Small intestine (tissue), 7 donors: ENCODE results near the gene PPP6R2. TPM values are rescaled to one million over a fixed set of nuclear protein-coding genes. Genes with fewer than 3 reads are reported as not detected.

Experiments used
- DNase-seq, 2 donors: peaks; one replicate each; pipeline versions ENCODE4 v3.0.0 to v3.0.0-alpha.2; 2013
- FAIRE-seq: peaks from 2 replicates; lab custom pipeline; 2012; peaks lifted over from hg19 to GRCh38; lab: Jason Lieb, UNC
- H3K27ac ChIP-seq, 3 donors: one replicate each; pipeline ENCODE4 v1.5.1; 2013; ENCODE audit warnings: low read length in 2 of 3, mild to moderate bottlenecking in 2 of 3, control low read depth in 1 of 3, inconsistent platforms in 1 of 3, low read depth in 1 of 3, moderate library complexity in 1 of 3
- H3K27me3 ChIP-seq, 3 donors: one replicate each; pipeline ENCODE4 v1.6.1; 2013; ENCODE audit warnings: low read length in 3 of 3, inconsistent platforms in 1 of 3; ENCODE audit not compliant: control insufficient read depth in 3 of 3, insufficient read depth in 3 of 3
- H3K36me3 ChIP-seq, 3 donors: one replicate each; pipeline ENCODE4 v1.6.1; 2013; ENCODE audit warnings: low read length in 3 of 3, inconsistent platforms in 1 of 3, low read depth in 1 of 3, mild to moderate bottlenecking in 1 of 3, moderate library complexity in 1 of 3; ENCODE audit not compliant: control insufficient read depth in 3 of 3, insufficient read depth in 2 of 3
- H3K4me1 ChIP-seq, 3 donors: one replicate each; pipeline ENCODE4 v1.6.1; 2013; ENCODE audit warnings: low read length in 2 of 3, inconsistent platforms in 1 of 3, low read depth in 1 of 3, mild to moderate bottlenecking in 1 of 3, moderate library complexity in 1 of 3; ENCODE audit not compliant: control insufficient read depth in 3 of 3, insufficient read depth in 2 of 3
- H3K4me3 ChIP-seq, 3 donors: one replicate each; pipeline ENCODE4 v1.5.1; 2013; ENCODE audit warnings: low read length in 3 of 3, control low read depth in 1 of 3, inconsistent platforms in 1 of 3, low read depth in 1 of 3, mild to moderate bottlenecking in 1 of 3, moderate library complexity in 1 of 3
- H3K9me3 ChIP-seq, 2 donors: one replicate each; pipeline ENCODE4 v1.6.1; 2013; ENCODE audit warnings: low read depth in 1 of 2, low read length in 1 of 2; ENCODE audit not compliant: control insufficient read depth in 2 of 2, insufficient read depth in 1 of 2
- WGBS, 3 donors: extraction: QIAGEN DNeasy Blood & Tissue Kit; methylation state at CpG; one replicate each; pipeline ENCODE4 v1.1.7; 2013; 5-methylcytosine and 5-hydroxymethylcytosine counted together
- polyA plus RNA-seq, 4 donors: library from polyadenylated mRNA; stranded (reverse) in 3 of 4; unstranded in 1 of 4; fragments of 200-250 nt in 3 of 4; fragments of 120-200 nt in 1 of 4; gene quantifications; one replicate each; pipeline versions ENCODE4 v1.2.1 to v1.2.3, GENCODE V29; 2013
- donor health status: healthy with polysubstance abuse.
- donor health status: control.
- donor health status: control.
- donor health status: Bipolar disorder and iron deficiency.
- donor health status: healthy.

The PPP6R2 gene
- polyA plus RNA-seq, 4 donors = 28.6 to 41.2 (median 38.8) TPM

DNA sequence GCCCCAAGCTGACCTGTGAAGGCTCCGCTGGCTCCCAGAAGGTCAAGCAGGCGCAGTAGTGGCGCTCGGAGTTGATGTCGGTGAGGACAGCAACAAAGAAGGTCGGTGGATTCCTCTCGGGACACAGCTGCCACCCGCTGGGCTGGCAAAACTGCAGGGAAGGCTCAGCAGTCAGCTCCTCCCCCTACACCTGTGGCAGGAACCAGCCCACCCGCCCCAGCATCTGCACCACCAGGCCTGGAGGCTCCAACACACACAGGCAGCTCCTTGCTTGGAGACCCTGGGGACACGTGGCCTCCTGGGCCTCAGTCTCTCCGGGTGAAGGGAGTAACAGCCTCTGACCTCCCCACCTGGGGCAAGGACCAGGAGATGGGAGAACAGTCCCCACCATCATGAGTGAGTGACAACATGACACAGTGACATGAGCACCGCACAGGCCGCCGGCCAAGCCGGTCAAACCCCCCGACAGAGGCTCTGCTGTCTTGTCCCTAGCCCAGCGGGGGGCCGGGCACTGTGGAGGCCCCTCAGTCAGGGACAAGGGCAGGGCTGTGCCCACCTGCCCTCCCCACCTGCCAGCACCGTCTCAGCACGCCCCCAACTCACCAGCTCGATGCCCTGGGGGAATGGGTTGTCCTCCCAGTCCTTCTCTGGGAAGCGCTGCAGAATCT lies 124.8 kb downstream of the PPP6R2 start:
- WGBS, 3 donors = 87 to 89% (median 88%) methylated on average over 18 to 22 of the region's 22 CpGs
- Histone ChIP-seq H3K27me3 (no peaks in the 10 kb centered on the region), H3K36me3 (peaks cover 20 to 95% (median 36%) of the 10 kb centered on the region in 3 donors), H3K4me1 (peaks cover 10 to 35% (median 19%) of the 10 kb centered on the region in 3 donors), H3K9me3 (no peaks in the 10 kb centered on the region), H3K27ac (no peak overlapping the region), H3K4me3 (no peak overlapping the region)
- DNase-seq (no peak), FAIRE-seq (no peak)

DNA sequence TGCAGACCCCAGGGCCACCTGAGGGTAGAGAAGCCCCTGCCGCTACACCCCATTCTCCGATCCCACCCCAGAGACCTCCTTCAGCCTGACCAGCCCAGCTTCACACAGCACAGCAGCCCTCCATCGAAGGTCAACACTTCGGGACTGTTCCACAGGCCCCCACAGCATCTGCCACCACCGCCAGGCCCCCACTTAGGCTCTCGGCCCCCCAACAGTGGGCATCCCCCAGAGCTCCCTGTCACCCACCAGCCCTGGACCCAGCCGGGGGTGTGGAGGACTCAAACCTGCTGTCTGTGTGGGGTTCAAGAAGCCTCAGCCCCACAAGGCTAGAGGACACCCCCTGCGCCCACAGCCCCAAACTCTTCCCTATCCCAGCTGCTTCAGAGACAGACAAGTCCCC lies 125.5 kb downstream of the PPP6R2 start:
- DNase-seq = no peak
- no peak for FAIRE-seq
- Histone ChIP-seq H3K9me3 (no peaks in the 10 kb centered on the region), H3K4me3 (no peak overlapping the region), H3K4me1 (peaks cover 10 to 42% (median 24%) of the 10 kb centered on the region in 3 donors), H3K36me3 (peaks cover 20 to 93% (median 31%) of the 10 kb centered on the region in 3 donors), H3K27me3 (no peaks in the 10 kb centered on the region), H3K27ac (peak overlapping the region in 1 of 3 donors; percentile 79)
- WGBS, 3 donors = 83 to 86% (median 86%) methylated on average over 7 to 8 of the region's 8 CpGs

DNA sequence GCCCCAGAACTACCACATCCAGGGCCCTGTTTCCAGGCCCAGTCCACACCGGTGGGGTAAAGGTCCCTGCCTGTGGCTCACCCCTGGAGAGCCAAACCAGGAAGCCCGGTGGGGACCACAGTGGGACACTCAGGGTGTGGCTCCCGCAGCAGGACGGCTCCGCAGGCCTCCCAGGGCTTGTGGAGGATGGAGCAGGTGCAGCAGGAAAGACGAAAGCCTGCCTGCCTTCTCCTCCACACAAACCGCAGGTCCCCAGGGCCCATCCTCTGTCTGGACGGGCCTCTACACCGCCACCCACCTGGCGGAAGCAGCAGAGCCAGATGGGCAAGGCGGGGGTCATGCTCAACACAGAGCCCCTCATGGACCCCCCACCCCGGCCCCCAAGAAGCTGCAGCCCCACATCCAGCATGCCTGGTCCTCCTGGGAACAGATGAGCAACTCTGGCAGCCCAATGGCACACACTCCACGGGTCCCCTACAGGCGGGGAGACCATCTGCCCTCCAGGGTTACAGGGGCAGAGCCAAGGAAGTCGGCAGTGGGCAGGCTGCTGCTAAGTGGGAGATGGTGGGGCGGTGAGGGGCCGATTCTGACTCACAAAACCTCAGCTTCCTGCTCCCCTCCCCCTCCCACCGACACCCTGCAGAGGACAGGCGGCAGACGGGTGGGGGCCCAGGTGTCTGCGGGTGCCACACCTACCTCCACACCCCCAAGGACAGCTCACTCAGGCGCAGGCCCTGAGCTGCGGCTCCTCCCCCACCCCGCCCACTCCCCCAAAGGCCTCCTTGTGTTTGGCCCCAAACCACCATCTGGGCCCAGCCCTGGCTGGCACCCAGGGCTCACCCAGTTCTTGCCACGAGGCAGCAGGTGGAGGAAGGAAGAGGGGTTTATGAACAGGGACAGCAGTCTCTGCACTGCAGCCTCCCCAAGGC lies 126.5 kb downstream of the PPP6R2 start:
- Histone ChIP-seq H3K36me3 (peaks cover 13 to 83% (median 28%) of the 10 kb centered on the region in 3 donors), H3K9me3 (no peaks in the 10 kb centered on the region), H3K27me3 (no peaks in the 10 kb centered on the region), H3K27ac (peak overlapping the region; percentile 64 to 95 (median 79)), H3K4me1 (peaks cover 10 to 44% (median 26%) of the 10 kb centered on the region in 3 donors), H3K4me3 (peak overlapping the region in 1 of 3 donors; percentile 18)
- 10 to 32% (median 15%) methylated on average over 19 to 25 of the region's 25 CpGs for WGBS, 3 donors
- no peak for FAIRE-seq
- DNase-seq = peak; percentile 88 to 92

DNA sequence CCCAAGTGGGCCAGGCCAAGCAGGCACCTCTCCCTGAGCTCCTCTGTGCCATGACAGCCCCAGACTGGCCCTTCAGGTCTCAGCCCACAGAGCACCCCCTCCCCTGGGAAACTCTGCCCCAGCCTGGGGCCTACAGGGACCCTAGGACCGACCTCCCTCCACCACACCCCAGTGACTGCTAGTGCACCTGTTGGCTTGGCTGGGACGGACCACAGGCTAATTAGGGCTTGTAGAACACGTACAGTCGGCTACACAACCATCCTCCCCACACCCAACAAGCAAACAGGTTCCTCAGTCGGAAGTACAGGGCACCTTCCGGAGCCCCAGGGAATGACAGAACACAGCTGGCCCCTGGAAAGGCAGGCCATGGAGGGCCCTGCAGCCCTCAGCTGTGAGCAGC lies 127.4 kb downstream of the PPP6R2 start:
- DNase-seq = peak; percentile 69 to 71
- peak overlapping the region; percentile 64 to 95 (median 79) for H3K27ac ChIP-seq
- H3K4me1 ChIP-seq = peaks cover 10 to 48% (median 26%) of the 10 kb centered on the region in 3 donors

DNA sequence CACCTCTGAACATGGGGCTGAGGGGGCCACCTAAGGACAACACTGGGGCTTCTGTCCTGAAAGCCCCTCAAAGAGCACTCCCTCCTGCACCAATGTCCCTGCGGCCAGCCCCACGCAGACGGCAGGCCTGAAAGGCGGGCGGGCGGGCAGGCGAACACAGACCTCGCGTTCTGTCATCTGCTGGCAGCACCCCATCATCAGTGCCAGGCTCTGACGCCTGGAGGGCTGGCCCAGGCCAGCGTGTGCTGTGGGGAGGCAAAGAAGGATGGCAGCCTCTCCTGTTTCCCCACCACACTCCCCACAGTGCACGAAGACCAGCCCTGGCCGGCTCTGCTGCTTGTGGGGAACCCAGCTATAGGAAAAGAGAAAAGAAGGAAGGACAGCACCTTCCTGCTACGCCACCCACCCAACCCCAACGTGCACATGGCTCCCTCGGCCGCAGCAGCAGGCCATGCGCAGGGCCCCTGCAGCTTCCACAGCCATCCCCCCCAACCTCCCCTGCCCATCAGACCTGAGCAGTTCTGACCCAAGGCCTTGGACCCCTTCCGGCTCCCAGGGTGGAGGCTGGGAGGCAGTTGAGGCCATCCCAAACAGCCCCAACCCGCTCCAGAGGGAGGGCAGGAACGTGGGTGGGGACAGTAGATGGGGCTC lies 128.2 kb downstream of the PPP6R2 start:
- FAIRE-seq (no peak), DNase-seq (no peak)
- Histone ChIP-seq H3K4me1 (peaks cover 10 to 50% (median 26%) of the 10 kb centered on the region in 3 donors), H3K9me3 (no peaks in the 10 kb centered on the region), H3K36me3 (peaks cover 7 to 66% (median 14%) of the 10 kb centered on the region in 3 donors), H3K27ac (peak overlapping the region; percentile 24 to 95 (median 79)), H3K4me3 (no peak overlapping the region), H3K27me3 (no peaks in the 10 kb centered on the region)
- 66 to 79% (median 70%) methylated on average over 21 of the region's 21 CpGs for WGBS, 3 donors

More for the DNA sequence above, 127.4 kb downstream of the PPP6R2 start:
- 5 to 46% (median 14%) methylated on average over 6 of the region's 6 CpGs for WGBS, 3 donors
- no peak for FAIRE-seq
- peaks cover 7 to 75% (median 22%) of the 10 kb centered on the region in 3 donors for H3K36me3 ChIP-seq
- H3K4me3 ChIP-seq = no peak overlapping the region
- H3K9me3 ChIP-seq = no peaks in the 10 kb centered on the region
- H3K27me3 ChIP-seq = no peaks in the 10 kb centered on the region

DNA sequence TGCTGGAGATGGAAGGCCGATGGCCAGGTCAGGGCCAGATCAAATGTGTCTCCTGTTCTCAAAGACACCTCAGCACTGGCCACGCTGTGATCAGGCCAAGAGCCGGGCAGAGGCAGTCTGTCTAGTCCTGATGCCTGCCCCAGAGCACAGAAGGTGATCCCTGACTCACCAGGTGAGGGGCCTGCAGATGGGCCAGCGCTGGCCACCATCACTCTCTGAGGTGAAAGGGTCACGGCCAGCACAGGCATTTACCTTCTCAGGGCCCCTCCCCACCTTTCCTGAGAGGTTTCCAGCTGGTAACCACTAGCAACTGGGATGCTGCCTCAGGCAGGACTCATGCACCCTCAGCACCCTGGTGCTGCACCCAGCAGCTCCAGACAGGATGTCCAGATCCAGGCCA lies 128.8 kb downstream of the PPP6R2 start:
- H3K27ac ChIP-seq = no peak overlapping the region

DNA sequence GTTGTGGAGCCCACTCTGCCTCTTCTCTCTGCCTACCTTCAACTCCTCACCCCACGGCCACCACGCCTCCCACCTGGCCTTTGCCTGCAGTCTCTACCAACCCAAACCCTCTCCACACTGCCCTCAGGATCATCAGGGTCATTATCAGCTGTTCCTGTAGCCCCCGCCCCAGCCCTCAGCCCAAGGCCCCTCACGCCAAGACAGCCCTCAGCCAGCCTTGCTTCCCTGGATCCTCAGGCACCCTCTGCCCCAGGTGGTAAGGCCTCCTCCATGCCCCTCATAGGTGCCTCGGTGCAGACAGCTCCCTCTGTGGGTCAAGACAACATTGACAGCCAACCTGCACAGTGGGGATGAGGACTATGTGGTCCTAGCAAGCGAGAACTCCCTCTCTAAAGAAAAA lies 130.0 kb downstream of the PPP6R2 start:
- DNase-seq = peak; percentile 45 to 53
- Histone ChIP-seq H3K9me3 (no peaks in the 10 kb centered on the region), H3K27ac (peak overlapping the region in 1 of 3 donors; percentile 13), H3K27me3 (peaks cover 0 to 5% (median 0%) of the 10 kb centered on the region in 3 donors), H3K4me1 (peaks cover 10 to 50% (median 26%) of the 10 kb centered on the region in 3 donors), H3K4me3 (peak overlapping the region in 2 of 3 donors; percentile 55 to 75), H3K36me3 (peaks cover 0 to 49% (median 0%) of the 10 kb centered on the region in 3 donors)
- 68 to 75% (median 68%) methylated on average over 6 of the region's 6 CpGs for WGBS, 3 donors
- FAIRE-seq = no peak

More for the DNA sequence above, 128.8 kb downstream of the PPP6R2 start:
- Histone ChIP-seq H3K9me3 (no peaks in the 10 kb centered on the region), H3K4me1 (peaks cover 10 to 50% (median 26%) of the 10 kb centered on the region in 3 donors), H3K36me3 (peaks cover under 1 to 60% (median 8%) of the 10 kb centered on the region in 3 donors), H3K4me3 (no peak overlapping the region), H3K27me3 (no peaks in the 10 kb centered on the region)
- DNase-seq (no peak), FAIRE-seq (no peak)
- 62 to 73% (median 70%) methylated on average over 5 of the region's 5 CpGs for WGBS, 3 donors
